Measurements from ENCODE around the gene UBR7.

DNA sequence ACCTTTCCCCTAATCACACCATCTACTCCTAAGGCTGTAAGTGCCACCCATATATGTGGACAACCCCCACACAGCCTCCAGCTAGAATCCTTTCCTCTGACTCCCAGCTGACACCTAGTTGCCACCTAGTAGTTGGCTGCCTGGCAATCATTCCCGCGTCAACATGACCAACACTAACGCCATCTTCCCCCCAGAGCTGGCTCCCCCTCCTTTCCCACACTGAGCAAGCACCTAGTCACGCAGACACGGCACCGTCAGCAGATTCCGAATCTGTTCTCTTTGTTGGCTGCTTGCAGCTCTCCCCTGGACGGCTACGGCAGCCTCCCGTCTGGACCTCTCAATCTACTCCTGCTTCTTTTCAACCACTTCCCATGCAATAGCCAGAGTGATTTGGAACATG is 27.7 kb downstream of the UBR7 start:
- no peak for TF ChIP-seq POLR2AphosphoS5 (IDR thresholded peaks at IDR 0.05)
- TF ChIP-seq, protein P1, sequence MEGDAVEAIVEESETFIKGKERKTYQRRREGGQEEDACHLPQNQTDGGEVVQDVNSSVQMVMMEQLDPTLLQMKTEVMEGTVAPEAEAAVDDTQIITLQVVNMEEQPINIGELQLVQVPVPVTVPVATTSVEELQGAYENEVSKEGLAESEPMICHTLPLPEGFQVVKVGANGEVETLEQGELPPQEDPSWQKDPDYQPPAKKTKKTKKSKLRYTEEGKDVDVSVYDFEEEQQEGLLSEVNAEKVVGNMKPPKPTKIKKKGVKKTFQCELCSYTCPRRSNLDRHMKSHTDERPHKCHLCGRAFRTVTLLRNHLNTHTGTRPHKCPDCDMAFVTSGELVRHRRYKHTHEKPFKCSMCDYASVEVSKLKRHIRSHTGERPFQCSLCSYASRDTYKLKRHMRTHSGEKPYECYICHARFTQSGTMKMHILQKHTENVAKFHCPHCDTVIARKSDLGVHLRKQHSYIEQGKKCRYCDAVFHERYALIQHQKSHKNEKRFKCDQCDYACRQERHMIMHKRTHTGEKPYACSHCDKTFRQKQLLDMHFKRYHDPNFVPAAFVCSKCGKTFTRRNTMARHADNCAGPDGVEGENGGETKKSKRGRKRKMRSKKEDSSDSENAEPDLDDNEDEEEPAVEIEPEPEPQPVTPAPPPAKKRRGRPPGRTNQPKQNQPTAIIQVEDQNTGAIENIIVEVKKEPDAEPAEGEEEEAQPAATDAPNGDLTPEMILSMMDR (IDR thresholded peaks at IDR 0.05), result no peak
